OCI-LY1 (cell line): ENCODE data around the gene POLR2J2.
"Not testable (repeated sequence)": the region's sequence is repeated elsewhere in the genome, so short reads cannot be mapped to it uniquely, and the experiment has no call there.

ENCODE experiments used
- H2AFZ ChIP-seq: fragments of 200-600 bp; sonication (generic), shearing (Covaris generic); 2 replicates; pipeline ENCODE4 v1.6.0; 2014; ENCODE audit warnings: antibody characterized with exemption, mild to moderate bottlenecking, low read length
- H3F3A ChIP-seq: fragments of 200-600 bp; sonication (generic), shearing (Covaris generic); 2 replicates; pipeline ENCODE4 v1.6.0; 2014; ENCODE audit warnings: mild to moderate bottlenecking, antibody characterized with exemption, low read length, moderate library complexity; ENCODE audit not compliant: insufficient read depth
- H3K27ac ChIP-seq: fragments of 200-600 bp; sonication (generic); 2 replicates; pipeline ENCODE4 v1.5.1; 2014; ENCODE audit warnings: low read length, mixed run types, mild to moderate bottlenecking, low read depth; ENCODE audit not compliant: poor library complexity, severe bottlenecking
- H3K27me3 ChIP-seq: fragments of 200-600 bp; sonication (generic); 2 replicates; pipeline ENCODE4 v1.6.0; 2014; ENCODE audit warnings: antibody characterized with exemption, mild to moderate bottlenecking, low read length, moderate library complexity; ENCODE audit not compliant: insufficient read depth
- H3K36me3 ChIP-seq: fragments of 200-600 bp; sonication (generic); 2 replicates; pipeline ENCODE4 v1.6.1; 2014; ENCODE audit warnings: mild to moderate bottlenecking, antibody characterized with exemption, low read length, moderate library complexity, mixed read lengths; ENCODE audit not compliant: insufficient read depth
- H3K4me1 ChIP-seq: fragments of 200-600 bp; sonication (generic); 2 replicates; pipeline ENCODE4 v1.5.1; 2014; ENCODE audit warnings: mild to moderate bottlenecking, low read length, moderate library complexity; ENCODE audit not compliant: insufficient read depth, severe bottlenecking
- H3K4me2 ChIP-seq: fragments of 200-600 bp; sonication (generic), shearing (Covaris generic); 2 replicates; pipeline ENCODE4 v1.6.1; 2014; ENCODE audit warnings: low read length
- H3K4me3 ChIP-seq: fragments of 200-600 bp; sonication (generic); 2 replicates; pipeline ENCODE4 v1.5.1; 2014; ENCODE audit warnings: low read length, low read depth, mild to moderate bottlenecking, mixed read lengths; ENCODE audit not compliant: poor library complexity, severe bottlenecking
- H3K79me2 ChIP-seq: fragments of 200-600 bp; shearing (Covaris generic); 2 replicates; pipeline ENCODE4 v1.6.1; 2016; ENCODE audit warnings: mixed run types, low read length, mixed read lengths; ENCODE audit not compliant: insufficient read depth
- H3K9ac ChIP-seq: fragments of 200-600 bp; sonication (generic), shearing (Covaris generic); 2 replicates; pipeline ENCODE4 v1.6.1; 2014; ENCODE audit warnings: mild to moderate bottlenecking, low read length, mixed read lengths
- H3K9me2 ChIP-seq: fragments of 200-600 bp; sonication (generic), shearing (Covaris generic); 2 replicates; pipeline ENCODE4 v1.6.1; 2014; ENCODE audit warnings: low read depth, mild to moderate bottlenecking, low read length, mixed read lengths
- H3K9me3 ChIP-seq: fragments of 200-600 bp; shearing (Covaris generic); 2 replicates; pipeline ENCODE4 v1.6.1; 2014; ENCODE audit warnings: low read length, mixed read lengths
- H4K20me1 ChIP-seq: fragments of 200-600 bp; sonication (generic), shearing (Covaris generic); 2 replicates; pipeline ENCODE4 v1.6.0; 2016; ENCODE audit warnings: mild to moderate bottlenecking, low read length; ENCODE audit not compliant: insufficient read depth

Gene POLR2J2

GRCh38 chr7:102649924-102650323 is 21.5 kb downstream of the POLR2J2 start, which contains the start of gene SPDYE2B:
TSS of gene SPDYE2B (plus strand) at chr7:102650319. CDS start at chr7:102652349, 2,030 bp downstream.
- H3K27me3 ChIP-seq, H3K9ac ChIP-seq, H2AFZ ChIP-seq, H3K9me3 ChIP-seq, H3K27ac ChIP-seq, H3F3A ChIP-seq, H4K20me1 ChIP-seq, H3K4me3 ChIP-seq, H3K4me2 ChIP-seq, H3K79me2 ChIP-seq, H3K4me1 ChIP-seq, H3K36me3 ChIP-seq, H3K9me2 ChIP-seq: not testable (repeated sequence)

- H2AFZ ChIP-seq, H4K20me1 ChIP-seq, H3K9me3 ChIP-seq, H3K27me3 ChIP-seq, H3K4me2 ChIP-seq, H3K4me3 ChIP-seq, H3K4me1 ChIP-seq, H3K9ac ChIP-seq, H3K9me2 ChIP-seq, H3K27ac ChIP-seq, H3K79me2 ChIP-seq, H3F3A ChIP-seq, H3K36me3 ChIP-seq: not testable (repeated sequence)
These were observed 23.6 kb downstream of the POLR2J2 start for GRCh38 chr7:102647813-102648212.

DNA sequence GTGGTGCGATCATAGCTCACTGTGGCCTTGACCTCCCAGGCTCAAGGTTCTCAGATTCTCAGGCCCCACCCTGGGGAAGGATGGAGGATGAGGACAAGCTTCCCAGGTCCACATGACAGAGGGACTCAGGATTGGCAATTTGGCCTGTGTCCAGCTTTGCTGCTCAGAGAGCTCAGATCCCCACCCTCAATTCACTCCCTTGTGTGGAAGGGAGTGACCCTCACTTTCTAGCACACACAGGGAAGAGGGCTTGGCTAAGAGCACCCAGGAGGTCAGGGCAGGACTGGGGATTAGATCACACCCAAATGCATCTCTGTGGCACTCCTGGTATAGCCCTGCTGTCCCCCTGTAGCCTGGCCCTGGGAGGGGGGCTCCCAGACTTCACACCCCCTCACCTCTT is 28.1 kb downstream of the POLR2J2 start:
- H3K9ac ChIP-seq, H3F3A ChIP-seq, H3K27me3 ChIP-seq, H3K4me1 ChIP-seq, H3K4me3 ChIP-seq, H3K27ac ChIP-seq, H3K79me2 ChIP-seq, H4K20me1 ChIP-seq, H3K4me2 ChIP-seq, H3K9me3 ChIP-seq, H3K9me2 ChIP-seq, H2AFZ ChIP-seq, H3K36me3 ChIP-seq: not testable (repeated sequence)

DNA sequence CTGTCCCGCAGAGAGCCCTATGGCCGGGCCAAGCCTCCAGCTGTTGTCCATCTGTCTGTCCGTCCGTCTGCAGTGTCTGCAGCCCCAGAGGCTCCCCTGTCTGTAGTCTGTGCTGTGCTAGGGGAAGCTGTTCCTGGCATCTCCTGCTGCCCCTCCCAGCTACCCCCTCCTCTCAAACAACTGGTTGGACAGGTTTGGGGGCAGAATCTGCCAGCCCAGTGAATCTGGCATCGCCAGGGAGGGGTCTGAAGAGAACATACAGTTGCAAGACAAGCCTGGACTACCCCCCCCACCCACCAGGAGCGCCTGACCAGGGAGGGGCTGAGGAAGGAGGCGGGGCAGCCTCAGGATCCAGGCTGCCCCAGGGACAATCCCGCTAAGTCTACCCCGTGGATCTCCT is 28.8 kb downstream of the POLR2J2 start, which contains the start of gene UPK3BL1:
TSS of gene UPK3BL1 (minus strand) at position 101 of the 400 bp plus-strand sequence. CDS start at position 51, 50 bp downstream.
- not testable (repeated sequence) for H3K9me2 ChIP-seq, H3K9ac ChIP-seq, H3F3A ChIP-seq, H2AFZ ChIP-seq, H3K4me1 ChIP-seq, H3K9me3 ChIP-seq, H3K27me3 ChIP-seq, H3K36me3 ChIP-seq, H4K20me1 ChIP-seq, H3K79me2 ChIP-seq, H3K4me2 ChIP-seq, H3K4me3 ChIP-seq, H3K27ac ChIP-seq

- H3K9me2 ChIP-seq, H3K9ac ChIP-seq, H3K4me2 ChIP-seq, H3K4me1 ChIP-seq, H3K79me2 ChIP-seq, H3K9me3 ChIP-seq, H3K4me3 ChIP-seq, H2AFZ ChIP-seq, H3F3A ChIP-seq, H3K27me3 ChIP-seq, H3K27ac ChIP-seq, H3K36me3 ChIP-seq, H4K20me1 ChIP-seq: not testable (repeated sequence)
These were observed 32.6 kb downstream of the POLR2J2 start for GRCh38 chr7:102638848-102639247.

DNA sequence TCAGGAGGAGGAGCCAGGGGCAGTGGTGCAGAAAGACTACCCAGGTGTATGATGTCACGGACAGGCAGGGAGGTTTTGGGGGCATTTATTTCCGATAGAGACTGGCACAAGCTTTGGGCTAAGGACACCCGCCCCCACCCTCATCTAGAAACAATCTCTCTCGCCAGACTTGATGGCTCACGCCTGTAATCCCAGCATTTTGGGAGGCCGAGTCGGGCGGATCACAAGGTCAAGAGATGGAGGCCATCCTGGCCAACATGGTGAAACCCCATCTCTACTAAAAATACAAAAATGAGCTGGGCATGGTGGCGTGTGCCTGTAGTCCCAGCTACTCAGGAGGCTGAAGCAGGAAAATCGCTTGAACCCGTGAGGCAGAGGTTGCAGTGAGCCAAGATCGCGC is 34.5 kb downstream of the POLR2J2 start:
- not testable (repeated sequence) for H3K9me2 ChIP-seq, H3K9me3 ChIP-seq, H3K4me3 ChIP-seq, H3K36me3 ChIP-seq, H3K79me2 ChIP-seq, H4K20me1 ChIP-seq, H3K4me2 ChIP-seq, H3F3A ChIP-seq, H2AFZ ChIP-seq, H3K9ac ChIP-seq, H3K27ac ChIP-seq, H3K4me1 ChIP-seq, H3K27me3 ChIP-seq

- H3K27me3 ChIP-seq, H3K27ac ChIP-seq, H3K9me2 ChIP-seq, H3K79me2 ChIP-seq, H3K36me3 ChIP-seq, H3K4me3 ChIP-seq, H3K4me2 ChIP-seq, H3K4me1 ChIP-seq, H4K20me1 ChIP-seq, H3F3A ChIP-seq, H2AFZ ChIP-seq, H3K9ac ChIP-seq, H3K9me3 ChIP-seq: not testable (repeated sequence)
These were observed 36.1 kb downstream of the POLR2J2 start for GRCh38 chr7:102635354-102635753.

- not testable (repeated sequence) for H4K20me1 ChIP-seq, H3K4me2 ChIP-seq, H3F3A ChIP-seq, H3K79me2 ChIP-seq, H3K4me1 ChIP-seq, H3K36me3 ChIP-seq, H3K4me3 ChIP-seq, H3K27ac ChIP-seq, H3K9ac ChIP-seq, H2AFZ ChIP-seq, H3K27me3 ChIP-seq, H3K9me3 ChIP-seq, H3K9me2 ChIP-seq
These were observed 37.2 kb downstream of the POLR2J2 start for GRCh38 chr7:102634299-102634698.
